ENCODE data around the gene RBFA. TPM values are rescaled to one million over a fixed set of nuclear protein-coding genes. Genes with fewer than 3 reads are reported as not detected.

Gene RBFA
- total RNA-seq, 1 donor from 2014 or later: 23.3 TPM

GRCh38 chr18:80046011-80046410 is 11.8 kb downstream of the RBFA start:
- H3K36me3 Mint-ChIP-seq (ENCODE audit: low read depth): peaks cover 62% of the 10 kb centered on the region
- intact Hi-C loops (cut with micrococcal nuclease): no loop called here
- H3K27ac Mint-ChIP-seq: no peak overlapping the region
- ATAC-seq (ENCODE audit: low read depth): no peak
- DNase-seq: no peak
- H3K4me3 Mint-ChIP-seq: no peak overlapping the region
- no peaks in the 10 kb centered on the region for H3K9me3 Mint-ChIP-seq
- CTCF ChIA-PET: no interaction called here
- TF ChIP-seq CTCF (IDR thresholded peaks at IDR 0.05): no peak
- H3K27me3 Mint-ChIP-seq: no peaks in the 10 kb centered on the region
- H3K4me1 Mint-ChIP-seq: no peaks in the 10 kb centered on the region
- POLR2A ChIA-PET: no interaction called here

GRCh38 chr18:80046431-80046830 is 12.2 kb downstream of the RBFA start:
- no peaks in the 10 kb centered on the region for H3K27me3 Mint-ChIP-seq
- intact Hi-C loops (cut with micrococcal nuclease): no loop called here
- CTCF ChIA-PET: no interaction called here
- no peak overlapping the region for H3K4me3 Mint-ChIP-seq
- TF ChIP-seq CTCF (IDR thresholded peaks at IDR 0.05): no peak
- no peaks in the 10 kb centered on the region for H3K4me1 Mint-ChIP-seq
- no peak overlapping the region for H3K27ac Mint-ChIP-seq
- POLR2A ChIA-PET: no interaction called here
- peaks cover 4% of the 10 kb centered on the region for H3K9me3 Mint-ChIP-seq
- DNase-seq (no peak), ATAC-seq (ENCODE audit: low read depth) (no peak)
- peaks cover 62% of the 10 kb centered on the region for H3K36me3 Mint-ChIP-seq (ENCODE audit: low read depth)

GRCh38 chr18:80046961-80047541 is 12.8 kb downstream of the RBFA start:
- Mint-ChIP-seq H3K27ac (no peak overlapping the region), H3K27me3 (no peaks in the 10 kb centered on the region), H3K4me3 (no peak overlapping the region), H3K9me3 (peaks cover 9% of the 10 kb centered on the region), H3K4me1 (no peaks in the 10 kb centered on the region), H3K36me3 (ENCODE audit: low read depth) (peaks cover 66% of the 10 kb centered on the region)
- ATAC-seq (ENCODE audit: low read depth) (no peak), DNase-seq (no peak)
- POLR2A ChIA-PET: no interaction called here
- no peak for TF ChIP-seq CTCF (IDR thresholded peaks at IDR 0.05)
- intact Hi-C loops (cut with micrococcal nuclease): no loop called here
- CTCF ChIA-PET: no interaction called here

- no peak for TF ChIP-seq CTCF (IDR thresholded peaks at IDR 0.05)
- H3K9me3 Mint-ChIP-seq: peaks cover 27% of the 10 kb centered on the region
These were observed 16.6 kb downstream of the RBFA start for GRCh38 chr18:80050797-80051196.

GRCh38 chr18:80056095-80056494 is 21.9 kb downstream of the RBFA start:
- no peaks in the 10 kb centered on the region for H3K27me3 Mint-ChIP-seq
- peaks cover 46% of the 10 kb centered on the region for H3K9me3 Mint-ChIP-seq
- no peak for ATAC-seq (ENCODE audit: low read depth)
- peaks cover 13% of the 10 kb centered on the region for H3K36me3 Mint-ChIP-seq (ENCODE audit: low read depth)
- no peaks in the 10 kb centered on the region for H3K4me1 Mint-ChIP-seq
- no peak overlapping the region for H3K4me3 Mint-ChIP-seq
- DNase-seq: no peak
- H3K27ac Mint-ChIP-seq: no peak overlapping the region
- TF ChIP-seq CTCF (IDR thresholded peaks at IDR 0.05): no peak
- ChIA-PET POLR2A (no interaction called here), CTCF (no interaction called here)
- intact Hi-C loops (cut with micrococcal nuclease): no loop called here

More at GRCh38 chr18:80050797-80051196, 16.6 kb downstream of the RBFA start:
- ChIA-PET CTCF (no interaction called here), POLR2A (no interaction called here)
- DNase-seq (no peak), ATAC-seq (ENCODE audit: low read depth) (no peak)
- Mint-ChIP-seq H3K4me1 (no peaks in the 10 kb centered on the region), H3K27ac (no peak overlapping the region), H3K36me3 (ENCODE audit: low read depth) (peaks cover 40% of the 10 kb centered on the region), H3K4me3 (no peak overlapping the region), H3K27me3 (no peaks in the 10 kb centered on the region)
- intact Hi-C loops (cut with micrococcal nuclease): no loop called here

Measured in activated B cell treated with CpG ODN at 0.5 μM for 24 hours (primary cell).